Hepatocyte (in vitro differentiated cells): ENCODE data around the gene CSNK1G1.

Experiments
- CTCF ChIP-seq: fragments of 200-600 bp; sonication (generic); IDR thresholded peaks from 2 replicates; pipeline ENCODE4 v1.5.1; 2016; ENCODE audit warnings: antibody characterized with exemption, mild to moderate bottlenecking; ENCODE audit not compliant: poor library complexity
- EZH2 ChIP-seq: fragments of 200-600 bp; sonication (generic); IDR thresholded peaks from 2 replicates; pipeline ENCODE4 v1.6.1; 2016; ENCODE audit warnings: antibody characterized with exemption, mild to moderate bottlenecking, borderline replicate concordance

- TF ChIP-seq CTCF (no peak), EZH2 (no peak)
Observed at GRCh38 chr15:64284042-64284441, 71.9 kb downstream of the CSNK1G1 start.
